Stimulated activated CD4-positive, alpha-beta T cell treated with anti-CD3 and anti-CD28 coated beads, Interleukin-12 subunit alpha, Interleukin-12 subunit beta, amount 100 ng/mL, for 4 hours (primary cell): ENCODE results near the gene TCEA2.
"Not testable (repeated sequence)": the region's sequence is repeated elsewhere in the genome, so short reads cannot be mapped to it uniquely, and the experiment has no call there.

Experiments
- DNase-seq: peaks from one replicate; pipeline ENCODE4 v3.0.0-alpha.2; 2020

The TCEA2 gene

DNA sequence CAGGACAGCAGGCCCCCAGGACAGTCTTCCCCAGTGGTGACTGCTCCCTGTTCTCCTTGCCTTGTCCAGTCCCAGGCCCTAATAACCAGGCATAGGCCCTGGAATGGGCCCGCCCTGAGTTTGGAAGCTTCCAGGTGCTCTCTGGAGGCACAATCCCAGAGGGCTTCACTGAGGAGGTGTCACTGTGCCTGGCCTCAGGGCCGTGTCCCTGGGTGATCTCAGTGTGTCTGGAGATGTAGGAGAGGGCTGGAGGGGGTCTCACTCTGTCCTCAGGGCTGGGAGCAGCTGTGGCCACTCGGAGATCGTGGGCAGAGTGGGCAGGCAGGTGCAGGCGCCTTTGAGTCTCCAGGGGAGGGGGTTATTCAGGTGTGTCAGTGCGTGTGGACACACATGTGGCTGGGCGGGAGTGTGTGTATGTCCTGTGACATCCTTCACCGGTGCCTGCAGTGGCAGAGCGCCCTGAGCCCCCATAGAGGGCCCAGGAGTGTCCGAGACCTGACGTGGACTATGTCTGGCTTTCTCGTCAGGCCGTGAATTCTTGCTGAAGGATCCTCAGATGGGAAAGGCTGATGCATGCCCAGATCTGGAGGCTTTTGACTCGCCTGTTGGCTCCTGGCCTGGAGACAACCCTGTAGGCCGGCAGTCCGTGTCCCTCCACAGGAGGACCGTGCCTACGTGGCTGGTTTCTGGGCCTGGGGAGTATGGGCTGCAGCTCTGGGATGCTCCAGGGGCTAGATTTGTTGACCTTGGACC, 49.9 kb downstream of the TCEA2 start:
- DNase-seq = no peak

GRCh38 chr20:64113444-64113775, 50.4 kb downstream of the TCEA2 start:
- DNase-seq = no peak

- no peak for DNase-seq
Measured at GRCh38 chr20:64113796-64114355, 50.9 kb downstream of the TCEA2 start.

DNA sequence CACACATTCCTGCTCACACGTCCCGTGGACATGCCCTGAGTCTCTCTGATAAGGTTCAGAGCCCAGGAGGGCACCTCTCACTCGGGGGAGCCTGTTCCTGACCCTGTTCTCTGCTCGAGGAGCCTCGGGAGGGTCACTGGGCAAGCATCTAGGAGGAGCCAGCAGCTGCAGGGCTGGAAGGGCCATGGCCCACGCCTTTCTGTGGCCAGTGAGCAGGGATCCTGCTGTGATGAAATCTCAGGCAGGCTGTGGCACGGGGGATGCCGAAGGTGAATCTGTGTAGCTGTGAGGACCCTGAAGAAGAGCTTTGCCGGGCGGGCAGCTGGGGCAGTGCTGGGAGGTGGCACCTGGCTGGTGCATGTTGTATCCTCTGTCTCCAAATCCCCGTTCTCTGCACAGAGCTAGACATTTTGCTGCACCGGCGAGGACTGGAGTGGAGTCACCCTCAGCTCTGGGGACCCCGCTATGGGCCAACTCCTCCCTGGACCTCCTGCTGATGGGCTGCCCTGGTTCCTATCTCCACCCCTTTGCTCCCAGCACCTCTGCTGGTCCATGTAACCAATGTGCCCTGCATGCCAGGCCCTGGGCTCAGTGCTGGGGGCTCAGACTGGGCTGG, 51.5 kb downstream of the TCEA2 start:
- no peak for DNase-seq

DNA sequence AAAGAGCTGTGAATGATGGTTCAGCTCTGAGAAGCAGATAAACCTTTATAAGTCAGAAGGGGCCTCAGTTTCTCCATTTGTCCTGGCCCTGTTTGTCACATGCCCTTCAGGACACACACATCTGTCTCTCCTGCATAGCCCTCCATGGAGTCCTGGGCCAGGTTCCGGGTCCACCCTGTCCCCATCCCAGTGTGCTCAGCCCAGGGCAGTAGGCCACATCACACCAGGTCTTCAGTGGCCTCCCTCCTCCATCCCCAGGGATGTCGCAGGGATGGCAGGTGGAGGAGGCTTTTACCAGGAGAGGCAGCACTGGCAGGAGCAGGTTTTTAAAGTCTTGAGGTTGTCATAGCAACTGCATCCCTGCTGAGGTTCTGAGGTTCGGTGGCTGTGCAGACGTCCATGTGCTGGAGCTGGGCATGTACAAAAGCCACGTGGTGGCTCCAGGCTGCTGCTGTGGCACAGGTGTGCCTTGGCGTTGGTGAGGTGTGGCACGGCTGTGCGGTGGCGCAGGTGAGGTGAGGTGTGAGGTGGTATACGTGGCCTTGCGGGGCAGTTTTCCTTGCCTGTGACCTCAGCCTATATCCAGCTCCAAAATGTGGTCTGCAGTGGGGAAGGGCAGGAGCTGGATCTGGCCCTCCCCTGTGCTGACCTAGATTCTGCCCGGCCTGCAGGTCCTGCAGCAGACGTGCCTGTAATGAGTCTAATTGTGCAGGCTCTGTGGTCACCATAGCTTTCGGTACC, 52.3 kb downstream of the TCEA2 start:
- no peak for DNase-seq

GRCh38 chr20:64116016-64116415, 53.0 kb downstream of the TCEA2 start:
- no peak for DNase-seq

- no peak for DNase-seq
Measured at GRCh38 chr20:64116541-64117431, 53.8 kb downstream of the TCEA2 start.

DNA sequence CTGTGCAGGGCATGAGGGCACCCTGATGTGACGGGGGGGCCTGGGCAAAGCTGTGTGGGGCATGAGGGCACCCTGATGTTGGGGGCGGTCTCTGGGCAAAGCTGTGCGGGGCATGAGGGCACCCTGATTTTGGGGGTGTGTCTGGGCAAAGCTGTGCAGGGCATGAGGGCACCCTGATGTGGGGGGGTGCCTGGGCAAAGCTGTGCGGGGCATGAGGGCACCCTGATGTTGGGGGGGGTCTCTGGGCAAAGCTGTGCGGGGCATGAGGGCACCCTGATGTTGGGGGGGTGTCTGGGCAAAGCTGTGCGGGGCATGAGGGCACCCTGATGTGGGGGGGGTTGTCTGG, 54.4 kb downstream of the TCEA2 start:
- not testable (repeated sequence) for DNase-seq

DNA sequence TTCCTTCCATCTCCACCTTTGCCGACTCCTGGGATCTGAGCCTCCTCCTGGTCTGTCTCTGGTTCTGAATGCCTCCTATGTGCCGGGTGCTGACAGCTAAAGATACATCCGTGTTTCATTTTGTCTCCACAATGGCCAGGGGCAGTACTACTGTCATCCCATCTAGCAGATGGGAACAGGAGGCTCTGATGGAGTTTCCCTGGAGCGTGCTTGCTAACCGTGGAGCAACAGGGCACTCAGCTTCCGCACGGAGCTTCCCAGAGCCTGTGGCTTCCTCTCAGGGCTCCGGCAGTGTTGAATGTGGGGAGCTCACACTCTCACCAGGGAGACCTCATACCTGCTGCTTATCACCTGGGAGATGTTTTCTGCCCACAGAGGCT, 56.3 kb downstream of the TCEA2 start:
- DNase-seq = no peak

DNA sequence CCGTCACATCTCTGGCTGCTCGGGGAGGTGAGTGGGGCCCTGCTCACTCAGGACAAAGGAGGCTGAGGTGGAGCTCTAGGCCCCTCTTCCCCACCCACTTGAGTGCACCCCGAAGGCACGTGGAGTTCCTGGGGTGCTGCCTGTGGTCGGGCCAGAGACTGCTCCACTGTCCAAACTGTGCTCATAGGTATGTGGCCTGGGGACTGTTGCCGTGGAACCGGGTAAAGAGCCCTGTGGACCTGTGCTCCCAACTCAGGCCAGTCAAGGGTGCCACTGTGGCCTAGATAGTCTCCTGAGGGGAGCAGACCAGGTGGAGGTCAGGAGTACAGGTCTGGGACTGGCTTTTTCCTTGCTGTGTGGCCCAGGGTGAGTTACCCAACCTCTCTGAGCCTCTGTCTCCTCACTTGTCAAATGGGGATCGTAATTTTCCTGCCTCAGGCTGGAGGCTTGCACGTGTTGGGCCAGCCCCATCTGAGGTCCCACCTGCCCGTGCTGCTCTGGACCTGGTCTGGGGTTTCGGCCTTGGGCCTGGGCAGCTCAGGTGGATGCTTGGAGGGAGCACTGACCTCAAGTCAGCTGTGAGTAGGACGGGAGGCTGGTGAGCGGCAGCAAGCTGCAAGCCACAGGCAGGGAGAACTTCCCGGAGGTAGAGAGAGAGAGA, 56.8 kb downstream of the TCEA2 start:
- DNase-seq = no peak

- no peak for DNase-seq
Measured at GRCh38 chr20:64121586-64121985, 58.6 kb downstream of the TCEA2 start.
